Pancreas (tissue), 10 donors: ENCODE results near the gene BSG. TPM values are rescaled to one million over a fixed set of nuclear protein-coding genes. Genes with fewer than 3 reads are reported as not detected.
A peak's percentile ranks its signal among the peaks of the same experiment; 100 is the strongest.
"Not testable (repeated sequence)": the region's sequence is repeated elsewhere in the genome, so short reads cannot be mapped to it uniquely, and the experiment has no call there.

ENCODE experiments used
- ATAC-seq, 4 donors: fragments of 200-7000 bp; cut with Tn5 transposase; one replicate each; pipeline versions ENCODE4 v1.8.0 to v1.9.1; 2020; ENCODE audit warnings: mild to moderate bottlenecking in 4 of 4, moderate library complexity in 4 of 4
- DNase-seq, 6 donors: peaks; one replicate each; pipeline ENCODE4 v3.0.0-alpha.2; 2020
- FAIRE-seq: peaks from 2 replicates; lab custom pipeline; 2012; peaks lifted over from hg19 to GRCh38; lab: Jason Lieb, UNC
- H3K27ac ChIP-seq, 4 donors: fragments of 200-600 bp; sonication (generic); 1 replicate in 3 of 4; 2 replicates in 1 of 4; pipeline versions ENCODE4 v1.5.0 to v1.8.0; 2020
- H3K27me3 ChIP-seq, 4 donors: fragments of 200-600 bp; one replicate each; pipeline ENCODE4 v1.8.0; 2021
- H3K36me3 ChIP-seq, 3 donors: fragments of 200-600 bp; sonication (generic) in 1 of 3; one replicate each; pipeline versions ENCODE4 v1.5.0 to v1.8.0; 2020 to 2021
- H3K4me1 ChIP-seq, 3 donors: fragments of 200-600 bp; one replicate each; pipeline ENCODE4 v1.8.0; 2021
- H3K4me3 ChIP-seq, 4 donors: fragments of 200-600 bp; sonication (generic) in 2 of 4; one replicate each; pipeline versions ENCODE4 v1.5.0 to v1.8.0; 2020 to 2021
- H3K9me3 ChIP-seq, 4 donors: fragments of 200-600 bp; one replicate each; pipeline ENCODE4 v1.8.0; 2021
- WGBS, 2 donors: extraction: QIAGEN DNeasy Blood & Tissue Kit; methylation state at CpG; one replicate each; pipeline ENCODE4 v1.1.7; 2013; 5-methylcytosine and 5-hydroxymethylcytosine counted together
- intact Hi-C, 3 donors: fragments of 100-400 bp; cut with DNase I; formaldehyde crosslinking; loops; one replicate each; pipeline versions ENCODE4 v1.11.1 to v1.14.2; 2022
- polyA plus RNA-seq, 2 donors: library from polyadenylated mRNA; stranded (reverse); fragments of 200-250 nt; gene quantifications; one replicate each; pipeline ENCODE4 v1.2.3, GENCODE V29; 2013
- total RNA-seq, 6 donors: library from RNA; stranded (reverse); fragmentation: NEBNext Ultra II Directional in 4 of 6; extraction: Animal tissue kit (Norgen Biotek cat#: 25700) in 4 of 6; gene quantifications; one replicate each; pipeline versions ENCODE4 v1.2.1 to v1.2.4, GENCODE V29; 2021 to 2023
- TF ChIP-seq, protein P1 (sequence below), 4 donors: fragments of 200-600 bp; sonication (generic) in 3 of 4; IDR thresholded peaks; one replicate each; pipeline versions ENCODE4 v1.5.0 to v1.8.0; 2021; ENCODE audit warnings: antibody characterized with exemption in 4 of 4
- donor health status: healthy with polysubstance abuse.
- donor health status: DM: no; HTN: no; CAD: no; lungs with moderate emphysema.
- donor health status: DM: no; HTN: no; CAD: no.
- donor health status: control.
- donor health status: control.
- donor health status: Bipolar disorder and iron deficiency.
- donor health status: DM: yes; HTN: yes; CAD: no.
- donor health status: DM: no; HTN: no; CAD: no.
- donor health status: DM: no; HTN: no; CAD: no.
- donor health status: DM: yes; HTN: yes; CAD: no.

BSG gene
- total and polyA plus RNA-seq, 8 donors: 122 to 256 (median 159) TPM

DNA sequence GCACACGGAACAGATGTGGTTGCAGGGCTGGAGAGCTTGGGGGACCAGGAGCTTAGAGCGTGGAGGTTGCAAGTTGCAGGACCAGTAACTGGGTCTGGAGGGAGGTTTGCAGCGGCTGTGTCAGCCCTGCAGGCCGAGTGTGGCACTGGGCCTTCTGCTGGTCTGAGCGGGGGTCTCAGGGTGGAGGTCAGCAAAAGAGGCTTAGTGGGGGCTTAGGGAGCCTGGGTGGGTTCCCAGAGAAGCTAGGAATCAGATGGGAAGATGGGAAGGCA, 11.5 kb downstream of the BSG start:
- no peak for DNase-seq
- H3K36me3 ChIP-seq: peaks cover 0 to 20% (median 16%) of the 10 kb centered on the region in 3 donors
- H3K4me3 ChIP-seq: no peak overlapping the region
- H3K4me1 ChIP-seq: peaks cover 0 to 7% (median 3%) of the 10 kb centered on the region in 3 donors
- TF ChIP-seq, protein P1, sequence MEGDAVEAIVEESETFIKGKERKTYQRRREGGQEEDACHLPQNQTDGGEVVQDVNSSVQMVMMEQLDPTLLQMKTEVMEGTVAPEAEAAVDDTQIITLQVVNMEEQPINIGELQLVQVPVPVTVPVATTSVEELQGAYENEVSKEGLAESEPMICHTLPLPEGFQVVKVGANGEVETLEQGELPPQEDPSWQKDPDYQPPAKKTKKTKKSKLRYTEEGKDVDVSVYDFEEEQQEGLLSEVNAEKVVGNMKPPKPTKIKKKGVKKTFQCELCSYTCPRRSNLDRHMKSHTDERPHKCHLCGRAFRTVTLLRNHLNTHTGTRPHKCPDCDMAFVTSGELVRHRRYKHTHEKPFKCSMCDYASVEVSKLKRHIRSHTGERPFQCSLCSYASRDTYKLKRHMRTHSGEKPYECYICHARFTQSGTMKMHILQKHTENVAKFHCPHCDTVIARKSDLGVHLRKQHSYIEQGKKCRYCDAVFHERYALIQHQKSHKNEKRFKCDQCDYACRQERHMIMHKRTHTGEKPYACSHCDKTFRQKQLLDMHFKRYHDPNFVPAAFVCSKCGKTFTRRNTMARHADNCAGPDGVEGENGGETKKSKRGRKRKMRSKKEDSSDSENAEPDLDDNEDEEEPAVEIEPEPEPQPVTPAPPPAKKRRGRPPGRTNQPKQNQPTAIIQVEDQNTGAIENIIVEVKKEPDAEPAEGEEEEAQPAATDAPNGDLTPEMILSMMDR (IDR thresholded peaks at IDR 0.05): no peak
- intact Hi-C loops: no loop called here
- H3K27ac ChIP-seq: no peak overlapping the region
- peak in 1 of 4 donors; percentile 3 for ATAC-seq
- H3K27me3 ChIP-seq: no peaks in the 10 kb centered on the region
- no peak for FAIRE-seq
- WGBS, 2 donors: 64 to 79% methylated on average over 5 of the region's 5 CpGs
- H3K9me3 ChIP-seq: no peaks in the 10 kb centered on the region

DNA sequence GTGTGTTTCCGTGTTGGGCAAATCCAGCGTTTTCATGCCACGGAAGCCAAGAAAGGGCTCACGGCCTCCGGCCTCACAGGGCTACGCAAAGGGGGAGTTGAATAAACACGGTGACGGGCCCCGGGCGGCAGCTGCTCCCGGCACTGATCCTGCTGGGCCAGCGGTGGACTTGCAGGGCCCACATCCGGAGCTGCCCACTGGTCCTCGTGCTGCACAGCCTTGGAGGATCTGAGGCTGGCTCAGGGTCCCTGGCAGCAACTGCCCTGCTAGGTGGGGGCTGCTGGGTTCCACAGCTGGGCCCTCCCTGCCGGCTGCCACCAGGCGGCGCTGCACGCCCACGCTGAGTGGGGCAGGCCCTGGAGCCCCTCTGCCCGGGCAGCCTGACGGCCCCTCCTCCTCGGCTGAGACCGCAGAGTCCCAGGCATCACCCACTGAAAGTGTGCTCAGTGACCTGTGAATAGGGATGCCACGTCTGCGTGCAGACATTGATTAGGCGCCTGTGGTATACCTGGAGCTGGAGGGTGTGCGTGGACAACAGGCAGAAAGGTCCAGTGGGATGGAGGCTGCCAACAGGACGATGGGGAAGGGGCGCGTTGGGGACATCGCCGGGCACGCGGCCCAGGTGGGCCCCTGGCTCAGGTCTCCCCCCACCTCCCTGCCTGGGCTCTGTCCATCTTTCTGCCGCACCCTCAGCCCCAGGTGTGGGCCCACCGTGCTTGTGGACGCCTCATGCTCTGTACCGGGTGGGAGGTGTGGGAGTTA, 12.0 kb downstream of the BSG start:
- Histone ChIP-seq H3K27ac (no peak overlapping the region), H3K27me3 (no peaks in the 10 kb centered on the region), H3K9me3 (no peaks in the 10 kb centered on the region), H3K4me1 (peaks cover 0 to 9% (median 3%) of the 10 kb centered on the region in 3 donors), H3K36me3 (peaks cover 0 to 20% (median 16%) of the 10 kb centered on the region in 3 donors), H3K4me3 (no peak overlapping the region)
- TF ChIP-seq, protein P1 (IDR thresholded peaks at IDR 0.05): peak; percentile 35 to 64 (median 54)
- WGBS, 2 donors: 17 to 20% methylated on average over 37 to 38 of the region's 38 CpGs
- intact Hi-C loops: no loop called here
- FAIRE-seq (no peak), ATAC-seq (peak; percentile 38 to 63 (median 62)), DNase-seq (peak in 2 of 6 donors; percentile 80 to 82)

DNA sequence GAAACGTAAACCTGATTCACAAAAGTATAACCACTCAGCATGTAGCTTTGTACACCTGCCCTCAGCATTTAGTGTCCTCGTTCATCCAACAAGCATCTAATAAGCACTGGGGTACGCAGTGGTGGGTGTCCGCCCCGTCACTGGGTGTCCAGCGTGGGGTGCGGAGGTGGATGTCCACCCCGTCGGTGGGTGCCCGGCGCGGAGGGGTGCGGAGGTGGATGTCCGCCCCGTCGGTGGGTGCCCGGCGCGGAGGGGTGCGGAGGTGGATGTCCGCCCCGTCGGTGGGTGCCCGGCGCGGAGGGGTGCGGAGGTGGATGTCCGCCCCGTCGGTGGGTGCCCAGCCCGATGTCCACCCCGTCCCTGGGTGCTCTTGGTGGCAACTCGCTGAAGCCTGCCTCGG, 12.8 kb downstream of the BSG start:
- H3K27me3 ChIP-seq, H3K9me3 ChIP-seq, H3K4me3 ChIP-seq, H3K27ac ChIP-seq, ATAC-seq, intact Hi-C loops, H3K4me1 ChIP-seq, FAIRE-seq, DNase-seq: not testable (repeated sequence)
- H3K36me3 ChIP-seq: peaks cover 0 to 20% (median 16%) of the 10 kb centered on the region in 3 donors
- WGBS, 2 donors: 71 to 74% methylated on average over 19 to 34 of the region's 34 CpGs

DNA sequence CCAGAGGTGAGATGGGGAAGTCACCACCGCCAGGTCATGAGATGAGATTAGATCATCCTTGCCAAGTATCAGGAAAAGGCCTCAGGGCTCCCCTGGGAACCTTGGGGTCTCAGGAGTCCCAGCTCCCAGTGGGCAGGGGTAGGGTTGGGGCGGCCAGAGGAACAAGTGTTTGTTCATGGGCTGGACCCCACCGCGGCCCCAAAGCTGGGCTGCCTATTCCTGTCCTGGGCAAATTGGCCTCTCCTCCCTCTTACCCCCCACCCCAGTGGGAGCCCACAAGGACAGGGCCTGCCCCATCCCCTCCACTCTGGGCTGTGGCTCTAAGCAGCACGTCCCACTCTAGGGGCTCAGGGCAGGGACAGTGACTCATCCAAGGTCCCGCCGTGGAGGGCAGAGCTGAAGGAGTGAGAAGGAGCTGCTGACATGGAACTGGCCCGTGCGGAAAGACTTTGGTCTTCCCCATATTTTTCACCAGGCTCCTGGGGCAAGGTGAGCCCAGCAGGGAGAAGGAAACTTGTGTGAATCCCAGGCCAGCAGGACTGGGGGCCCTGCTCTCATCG, 13.2 kb downstream of the BSG start:
- ATAC-seq: no peak
- Histone ChIP-seq H3K27ac (no peak overlapping the region), H3K27me3 (peaks cover 0 to 2% (median 0%) of the 10 kb centered on the region in 4 donors), H3K4me1 (peaks cover 0 to 9% (median 3%) of the 10 kb centered on the region in 3 donors), H3K9me3 (no peaks in the 10 kb centered on the region), H3K4me3 (no peak overlapping the region), H3K36me3 (peaks cover 0 to 20% (median 16%) of the 10 kb centered on the region in 3 donors)
- TF ChIP-seq, protein P1 (IDR thresholded peaks at IDR 0.05): no peak
- intact Hi-C loops: no loop called here
- DNase-seq: peak in 1 of 6 donors; percentile 56
- 60 to 64% methylated on average over 10 of the region's 10 CpGs for WGBS, 2 donors
- FAIRE-seq: no peak

DNA sequence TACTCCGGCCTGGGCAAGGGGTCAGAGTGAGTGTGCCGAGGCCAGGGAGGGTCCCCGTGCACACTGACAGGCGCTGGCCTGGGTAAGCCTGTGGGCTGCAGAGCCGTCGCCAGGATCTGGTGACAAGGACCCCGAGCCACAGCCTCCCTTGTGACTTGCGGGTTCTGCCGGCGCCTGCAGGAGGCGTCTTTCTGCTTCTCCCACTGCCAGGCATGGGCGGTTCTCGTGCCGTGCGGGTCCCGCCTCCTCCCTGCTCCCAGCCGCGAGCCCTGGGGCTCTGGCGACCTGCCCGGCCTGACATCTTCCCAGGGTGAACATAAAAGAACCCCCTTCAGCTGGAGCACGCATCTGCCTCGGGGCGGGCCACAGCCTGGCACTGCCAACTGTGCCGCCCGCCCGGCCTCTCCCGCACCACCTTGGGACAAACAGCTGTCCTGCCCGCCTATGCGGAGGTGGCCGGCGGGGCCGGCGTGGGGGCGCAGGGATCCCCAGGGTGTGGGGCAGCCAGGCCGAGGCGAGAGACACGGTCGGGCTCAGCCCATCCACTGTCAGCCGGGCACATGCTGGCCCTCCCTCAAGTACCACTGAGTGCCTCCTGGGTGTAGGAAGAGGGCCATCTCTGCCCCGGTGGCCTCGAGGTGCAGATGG, 15.8 kb downstream of the BSG start:
- peak; percentile 38 to 77 (median 68) for ATAC-seq
- Histone ChIP-seq H3K4me1 (peaks cover 0 to 9% (median 3%) of the 10 kb centered on the region in 3 donors), H3K4me3 (no peak overlapping the region), H3K9me3 (no peaks in the 10 kb centered on the region), H3K27ac (no peak overlapping the region), H3K36me3 (peaks cover 0 to 1% (median 0%) of the 10 kb centered on the region in 3 donors), H3K27me3 (peaks cover 0 to 13% (median 4%) of the 10 kb centered on the region in 4 donors)
- TF ChIP-seq, protein P1 (IDR thresholded peaks at IDR 0.05): peak in 1 of 4 donors; percentile 15
- no peak for FAIRE-seq
- intact Hi-C loops: no loop called here
- DNase-seq: peak; percentile 30 to 85 (median 68)
- 3 to 4% methylated on average over 37 to 41 of the region's 41 CpGs for WGBS, 2 donors
